Central memory CD8-positive, alpha-beta T cell (primary cell): ENCODE data around the gene CHST3.

Experiments used
- ATAC-seq: fragments of 150-1000 bp; cut with Tn5 transposase; replicated peaks from 2 replicates; pipeline ENCODE4 v1.10.0; 2022; ENCODE audit warnings: mild to moderate bottlenecking, moderate FRiP score, moderate number of reproducible peaks; ENCODE audit not compliant: poor library complexity, severe bottlenecking; ENCODE audit errors: extremely low read depth
- DNase-seq, 2 donors: peaks; one replicate each; pipeline ENCODE4 v3.0.0; 2021; ENCODE audit warnings: low spot score in 2 of 2
- H3K27ac Mint-ChIP-seq: one replicate; pipeline ENCODE4 v1.8.0; 2022; ENCODE audit warnings: low read depth, mild to moderate bottlenecking, moderate library complexity, mixed read lengths
- H3K27me3 Mint-ChIP-seq: one replicate; pipeline ENCODE4 v1.8.0; 2022; ENCODE audit warnings: mixed read lengths
- H3K36me3 Mint-ChIP-seq: one replicate; pipeline ENCODE4 v1.8.0; 2022; ENCODE audit warnings: mild to moderate bottlenecking, moderate library complexity, mixed read lengths; ENCODE audit not compliant: insufficient read depth
- H3K4me1 Mint-ChIP-seq: one replicate; pipeline ENCODE4 v1.8.0; 2022; ENCODE audit warnings: mixed read lengths
- H3K4me3 Mint-ChIP-seq: one replicate; pipeline ENCODE4 v1.8.0; 2022; ENCODE audit warnings: mild to moderate bottlenecking, moderate library complexity, mixed read lengths
- H3K9me3 Mint-ChIP-seq: one replicate; pipeline ENCODE4 v1.8.0; 2022; ENCODE audit warnings: mixed read lengths

Gene CHST3

GRCh38 chr10:72058989-72059842 lies 95.0 kb downstream of the CHST3 start:
- peak overlapping the region; percentile 70 for H3K4me3 Mint-ChIP-seq

GRCh38 chr10:72059843-72060822 lies 95.9 kb downstream of the CHST3 start:
- DNase-seq (no peak), ATAC-seq (peak; percentile 8)
- peak overlapping the region; percentile 70 for H3K4me3 Mint-ChIP-seq
- H3K27ac Mint-ChIP-seq: peak overlapping the region; percentile 93
- no peaks in the 10 kb centered on the region for H3K9me3 Mint-ChIP-seq
- no peaks in the 10 kb centered on the region for H3K27me3 Mint-ChIP-seq
- peaks cover 68% of the 10 kb centered on the region for H3K36me3 Mint-ChIP-seq
- H3K4me1 Mint-ChIP-seq: peaks cover 51% of the 10 kb centered on the region

More at GRCh38 chr10:72058989-72059842, 95.0 kb downstream of the CHST3 start:
- Mint-ChIP-seq H3K27ac (peak overlapping the region; percentile 93), H3K36me3 (peaks cover 64% of the 10 kb centered on the region), H3K4me1 (peaks cover 52% of the 10 kb centered on the region), H3K27me3 (no peaks in the 10 kb centered on the region), H3K9me3 (no peaks in the 10 kb centered on the region)
- no peak for ATAC-seq
- no peak for DNase-seq

- H3K4me1 Mint-ChIP-seq: peaks cover 51% of the 10 kb centered on the region
- H3K36me3 Mint-ChIP-seq: peaks cover 81% of the 10 kb centered on the region
- DNase-seq (no peak), ATAC-seq (no peak)
- H3K4me3 Mint-ChIP-seq: peak overlapping the region; percentile 70
- H3K27ac Mint-ChIP-seq: peak overlapping the region; percentile 93
- no peaks in the 10 kb centered on the region for H3K27me3 Mint-ChIP-seq
- no peaks in the 10 kb centered on the region for H3K9me3 Mint-ChIP-seq
Observed at GRCh38 chr10:72061491-72061890, 97.3 kb downstream of the CHST3 start.

GRCh38 chr10:72061930-72062329 lies 97.7 kb downstream of the CHST3 start:
- H3K9me3 Mint-ChIP-seq: no peaks in the 10 kb centered on the region
- peak overlapping the region; percentile 93 for H3K27ac Mint-ChIP-seq
- no peak for ATAC-seq
- H3K27me3 Mint-ChIP-seq: no peaks in the 10 kb centered on the region
- H3K36me3 Mint-ChIP-seq: peaks cover 84% of the 10 kb centered on the region
- peak overlapping the region; percentile 70 for H3K4me3 Mint-ChIP-seq
- peaks cover 51% of the 10 kb centered on the region for H3K4me1 Mint-ChIP-seq
- DNase-seq: no peak

- H3K36me3 Mint-ChIP-seq: peaks cover 84% of the 10 kb centered on the region
- H3K9me3 Mint-ChIP-seq: no peaks in the 10 kb centered on the region
- peaks cover 51% of the 10 kb centered on the region for H3K4me1 Mint-ChIP-seq
- H3K27me3 Mint-ChIP-seq: no peaks in the 10 kb centered on the region
- ATAC-seq: no peak
- no peak for DNase-seq
- peak overlapping the region; percentile 93 for H3K27ac Mint-ChIP-seq
- peak overlapping the region; percentile 70 for H3K4me3 Mint-ChIP-seq
Observed at GRCh38 chr10:72062382-72062781, 98.2 kb downstream of the CHST3 start.
